NCI-H82 (cell line): Measurements from ENCODE around the gene ZDHHC9.

Experiments used
- DNase-seq: peaks from one replicate; lab custom pipeline; 2025; lab: John Stamatoyannopoulos, UW

The ZDHHC9 gene

GRCh38 chrX:129763666-129764065 is 80.0 kb downstream of the ZDHHC9 start:
- no peak for DNase-seq

GRCh38 chrX:129762448-129762847 is 81.2 kb downstream of the ZDHHC9 start:
- no peak for DNase-seq

GRCh38 chrX:129761596-129761995 is 82.1 kb downstream of the ZDHHC9 start:
- DNase-seq: no peak

GRCh38 chrX:129760981-129761380 is 82.7 kb downstream of the ZDHHC9 start:
- no peak for DNase-seq

- no peak for DNase-seq
These were observed 83.5 kb downstream of the ZDHHC9 start for GRCh38 chrX:129760155-129760554.

- DNase-seq: no peak
These were observed 84.1 kb downstream of the ZDHHC9 start for GRCh38 chrX:129759576-129760061.

- DNase-seq: peak; percentile 33
These were observed 87.7 kb downstream of the ZDHHC9 start for GRCh38 chrX:129755779-129756650.

GRCh38 chrX:129754056-129755024 is 89.3 kb downstream of the ZDHHC9 start:
- no peak for DNase-seq
